ENCODE results near the gene PLEKHM1. TPM values are rescaled to one million over a fixed set of nuclear protein-coding genes. Genes with fewer than 3 reads are reported as not detected.

PLEKHM1 gene
- total RNA-seq, 1 donor from 2014 or later = 41.9 TPM

- Histone ChIP-seq H3K27ac (ENCODE audit: low read depth, low read length) (no peak overlapping the region), H2AFZ (ENCODE audit: low read depth, low read length) (no peak overlapping the region), H3K79me2 (ENCODE audit: insufficient read depth, low read length) (no peaks in the 10 kb centered on the region), H3K4me2 (ENCODE audit: low read length) (no peak overlapping the region), H3K9ac (ENCODE audit: low read length) (no peak overlapping the region), H4K20me1 (ENCODE audit: insufficient read depth, low read length) (peaks cover 10% of the 10 kb centered on the region), H3K4me3 (ENCODE audit: insufficient read depth, low read depth, low read length) (no peak overlapping the region), H3K27me3 (ENCODE audit: insufficient read depth, low read length) (peaks cover 8% of the 10 kb centered on the region), H3K9me3 (ENCODE audit: insufficient read depth, low read depth, low read length) (no peaks in the 10 kb centered on the region), H3K4me1 (ENCODE audit: insufficient read depth, low read length) (peaks cover 29% of the 10 kb centered on the region), H3K36me3 (ENCODE audit: insufficient read depth, low read length) (no peaks in the 10 kb centered on the region)
- Mint-ChIP-seq H3K4me1 (ENCODE audit: low read depth, unreplicated experiment) (peaks cover 22% of the 10 kb centered on the region), H3K27ac (ENCODE audit: unreplicated experiment) (peak overlapping the region; percentile 53), H3K4me3 (ENCODE audit: unreplicated experiment) (no peak overlapping the region), H3K36me3 (ENCODE audit: low read depth, unreplicated experiment) (peaks cover 6% of the 10 kb centered on the region), H3K9me3 (ENCODE audit: unreplicated experiment) (no peaks in the 10 kb centered on the region), H3K27me3 (ENCODE audit: low read depth, unreplicated experiment) (peaks cover 3% of the 10 kb centered on the region)
- DNase-seq (ENCODE audit: low read depth) = no peak
- no peak for FAIRE-seq
- TF ChIP-seq EZH2 (IDR thresholded peaks at IDR 0.05; ENCODE audit: insufficient read depth, low read length) = no peak
- TF ChIP-seq, protein P1, sequence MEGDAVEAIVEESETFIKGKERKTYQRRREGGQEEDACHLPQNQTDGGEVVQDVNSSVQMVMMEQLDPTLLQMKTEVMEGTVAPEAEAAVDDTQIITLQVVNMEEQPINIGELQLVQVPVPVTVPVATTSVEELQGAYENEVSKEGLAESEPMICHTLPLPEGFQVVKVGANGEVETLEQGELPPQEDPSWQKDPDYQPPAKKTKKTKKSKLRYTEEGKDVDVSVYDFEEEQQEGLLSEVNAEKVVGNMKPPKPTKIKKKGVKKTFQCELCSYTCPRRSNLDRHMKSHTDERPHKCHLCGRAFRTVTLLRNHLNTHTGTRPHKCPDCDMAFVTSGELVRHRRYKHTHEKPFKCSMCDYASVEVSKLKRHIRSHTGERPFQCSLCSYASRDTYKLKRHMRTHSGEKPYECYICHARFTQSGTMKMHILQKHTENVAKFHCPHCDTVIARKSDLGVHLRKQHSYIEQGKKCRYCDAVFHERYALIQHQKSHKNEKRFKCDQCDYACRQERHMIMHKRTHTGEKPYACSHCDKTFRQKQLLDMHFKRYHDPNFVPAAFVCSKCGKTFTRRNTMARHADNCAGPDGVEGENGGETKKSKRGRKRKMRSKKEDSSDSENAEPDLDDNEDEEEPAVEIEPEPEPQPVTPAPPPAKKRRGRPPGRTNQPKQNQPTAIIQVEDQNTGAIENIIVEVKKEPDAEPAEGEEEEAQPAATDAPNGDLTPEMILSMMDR (IDR thresholded peaks at IDR 0.05; ENCODE audit: insufficient read depth, low read depth, low read length) = no peak
These were observed 55.0 kb downstream of the PLEKHM1 start for GRCh38 chr17:45435481-45435880.

DNA sequence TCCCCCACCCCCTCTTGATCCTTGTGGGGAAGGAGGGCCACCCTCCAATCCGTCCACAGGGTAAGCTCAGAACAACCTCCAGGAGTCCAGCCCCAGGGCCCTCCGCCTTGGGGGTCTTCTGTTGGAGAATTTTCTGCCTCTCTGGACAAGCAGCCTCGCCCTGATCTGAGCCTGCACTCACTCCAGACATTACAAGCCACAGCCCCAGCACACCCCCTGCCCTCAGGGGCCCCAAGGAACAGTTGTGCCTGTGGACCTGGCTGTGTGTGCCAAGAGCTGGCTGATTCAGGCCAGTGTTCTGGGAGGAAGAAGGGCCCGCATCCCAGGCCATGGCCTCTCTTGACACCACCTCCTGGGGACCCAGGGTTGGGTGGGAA lies 57.4 kb downstream of the PLEKHM1 start:
- Histone ChIP-seq H3K9me3 (ENCODE audit: insufficient read depth, low read depth, low read length) (peaks cover 3% of the 10 kb centered on the region), H3K27me3 (ENCODE audit: insufficient read depth, low read length) (peaks cover 31% of the 10 kb centered on the region), H3K4me1 (ENCODE audit: insufficient read depth, low read length) (peaks cover 31% of the 10 kb centered on the region), H3K4me2 (ENCODE audit: low read length) (peak overlapping the region; percentile 88), H2AFZ (ENCODE audit: low read depth, low read length) (no peak overlapping the region), H3K79me2 (ENCODE audit: insufficient read depth, low read length) (no peaks in the 10 kb centered on the region), H3K36me3 (ENCODE audit: insufficient read depth, low read length) (no peaks in the 10 kb centered on the region), H3K27ac (ENCODE audit: low read depth, low read length) (no peak overlapping the region), H3K9ac (ENCODE audit: low read length) (no peak overlapping the region), H4K20me1 (ENCODE audit: insufficient read depth, low read length) (peaks cover 20% of the 10 kb centered on the region), H3K4me3 (ENCODE audit: insufficient read depth, low read depth, low read length) (no peak overlapping the region)
- Mint-ChIP-seq H3K4me3 (ENCODE audit: unreplicated experiment) (peak overlapping the region; percentile 20), H3K4me1 (ENCODE audit: low read depth, unreplicated experiment) (peaks cover 16% of the 10 kb centered on the region), H3K27me3 (ENCODE audit: low read depth, unreplicated experiment) (peaks cover 18% of the 10 kb centered on the region), H3K36me3 (ENCODE audit: low read depth, unreplicated experiment) (peaks cover 7% of the 10 kb centered on the region), H3K9me3 (ENCODE audit: unreplicated experiment) (peaks cover 2% of the 10 kb centered on the region), H3K27ac (ENCODE audit: unreplicated experiment) (peak overlapping the region; percentile 34)
- DNase-seq (ENCODE audit: low read depth) = no peak
- FAIRE-seq = no peak
- TF ChIP-seq, protein P1 (IDR thresholded peaks at IDR 0.05; ENCODE audit: insufficient read depth, low read depth, low read length) = no peak
- no peak for TF ChIP-seq EZH2 (IDR thresholded peaks at IDR 0.05; ENCODE audit: insufficient read depth, low read length)

DNA sequence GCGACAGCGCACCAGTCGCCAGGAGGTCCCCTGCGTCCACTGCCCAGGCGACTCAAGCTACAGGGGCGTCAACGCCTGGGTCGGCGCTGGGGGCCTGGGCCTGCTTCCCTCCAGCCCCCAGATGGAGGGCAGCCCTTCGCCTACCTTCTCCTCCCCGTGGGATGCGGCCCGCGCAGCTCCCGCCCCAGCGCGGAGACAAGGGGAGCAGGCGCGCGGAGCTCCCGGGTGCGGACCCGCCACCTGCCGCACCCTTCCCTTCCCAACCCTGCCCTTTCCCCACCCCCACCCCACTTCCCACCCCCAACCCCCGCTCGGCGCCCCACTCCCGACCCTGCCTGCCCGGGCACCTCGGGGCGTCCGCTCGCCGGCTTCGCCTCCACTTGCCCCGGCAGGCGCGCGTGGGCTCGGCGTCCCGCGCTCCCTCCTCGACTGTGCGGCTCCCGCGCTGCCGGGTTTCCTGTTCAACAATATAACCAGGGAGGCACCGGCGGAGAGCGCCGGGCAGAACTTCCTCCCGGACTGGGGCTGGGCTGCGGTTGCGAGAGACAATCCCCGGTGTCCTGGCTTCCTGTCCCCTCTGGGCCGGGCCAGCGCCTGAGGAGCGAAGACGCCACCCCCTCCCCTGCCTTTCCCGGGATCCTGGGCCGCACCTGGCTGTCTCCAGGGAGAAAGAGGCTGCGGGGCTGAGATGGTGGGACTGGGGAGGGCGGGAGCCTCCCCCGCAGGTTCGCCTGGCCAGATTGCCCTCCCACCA lies 57.9 kb downstream of the PLEKHM1 start, which contains the start of gene ARHGAP27:
TSS of gene ARHGAP27 (minus strand) at position 466 of the 754 bp plus-strand sequence. CDS start 2,591 bp downstream, outside the sequence.
- Histone ChIP-seq H3K4me1 (ENCODE audit: insufficient read depth, low read length) (peaks cover 27% of the 10 kb centered on the region), H3K9me3 (ENCODE audit: insufficient read depth, low read depth, low read length) (peaks cover 3% of the 10 kb centered on the region), H3K9ac (ENCODE audit: low read length) (peak within 1 kb of the TSS; percentile 55), H3K36me3 (ENCODE audit: insufficient read depth, low read length) (no peaks in the 10 kb centered on the region), H4K20me1 (ENCODE audit: insufficient read depth, low read length) (peaks cover 21% of the 10 kb centered on the region), H3K4me3 (ENCODE audit: insufficient read depth, low read depth, low read length) (peak within 1 kb of the TSS; percentile 52), H3K27ac (ENCODE audit: low read depth, low read length) (no peak within 1 kb of the TSS), H3K79me2 (ENCODE audit: insufficient read depth, low read length) (no peaks in the 10 kb centered on the region), H3K4me2 (ENCODE audit: low read length) (peak within 1 kb of the TSS; percentile 88), H2AFZ (ENCODE audit: low read depth, low read length) (peak within 1 kb of the TSS; percentile 4), H3K27me3 (ENCODE audit: insufficient read depth, low read length) (peaks cover 31% of the 10 kb centered on the region)
- Mint-ChIP-seq H3K4me1 (ENCODE audit: low read depth, unreplicated experiment) (peaks cover 15% of the 10 kb centered on the region), H3K4me3 (ENCODE audit: unreplicated experiment) (peak within 1 kb of the TSS; percentile 79), H3K27me3 (ENCODE audit: low read depth, unreplicated experiment) (peaks cover 19% of the 10 kb centered on the region), H3K36me3 (ENCODE audit: low read depth, unreplicated experiment) (peaks cover 7% of the 10 kb centered on the region), H3K9me3 (ENCODE audit: unreplicated experiment) (peaks cover 2% of the 10 kb centered on the region), H3K27ac (ENCODE audit: unreplicated experiment) (peak within 1 kb of the TSS; percentile 34)
- DNase-seq (ENCODE audit: low read depth) (no peak), FAIRE-seq (no peak)
- TF ChIP-seq, protein P1 (IDR thresholded peaks at IDR 0.05; ENCODE audit: insufficient read depth, low read depth, low read length) = no peak
- no peak for TF ChIP-seq EZH2 (IDR thresholded peaks at IDR 0.05; ENCODE audit: insufficient read depth, low read length)
